ENCODE data around the gene SLC9A9.

DNA sequence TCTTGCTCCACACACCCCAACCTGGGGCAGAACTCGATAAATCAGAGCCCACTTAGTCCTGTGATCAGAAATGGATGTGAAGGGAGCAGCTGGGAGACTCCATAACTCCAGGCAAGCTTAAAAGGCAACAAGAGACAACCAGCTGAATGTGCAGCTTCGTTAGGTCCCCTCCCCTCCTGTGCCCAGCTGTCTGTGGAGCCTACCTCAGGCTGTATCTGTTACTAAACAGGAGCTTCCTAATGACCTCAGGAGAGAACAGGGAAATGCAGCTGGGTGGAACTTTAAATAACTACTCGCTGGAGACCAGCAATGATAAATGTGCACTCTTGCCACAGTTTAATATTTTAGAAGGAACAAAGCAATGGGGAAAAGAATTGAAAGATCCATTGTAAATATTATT is 25.9 kb downstream of the SLC9A9 start:
- TF ChIP-seq, protein P1, sequence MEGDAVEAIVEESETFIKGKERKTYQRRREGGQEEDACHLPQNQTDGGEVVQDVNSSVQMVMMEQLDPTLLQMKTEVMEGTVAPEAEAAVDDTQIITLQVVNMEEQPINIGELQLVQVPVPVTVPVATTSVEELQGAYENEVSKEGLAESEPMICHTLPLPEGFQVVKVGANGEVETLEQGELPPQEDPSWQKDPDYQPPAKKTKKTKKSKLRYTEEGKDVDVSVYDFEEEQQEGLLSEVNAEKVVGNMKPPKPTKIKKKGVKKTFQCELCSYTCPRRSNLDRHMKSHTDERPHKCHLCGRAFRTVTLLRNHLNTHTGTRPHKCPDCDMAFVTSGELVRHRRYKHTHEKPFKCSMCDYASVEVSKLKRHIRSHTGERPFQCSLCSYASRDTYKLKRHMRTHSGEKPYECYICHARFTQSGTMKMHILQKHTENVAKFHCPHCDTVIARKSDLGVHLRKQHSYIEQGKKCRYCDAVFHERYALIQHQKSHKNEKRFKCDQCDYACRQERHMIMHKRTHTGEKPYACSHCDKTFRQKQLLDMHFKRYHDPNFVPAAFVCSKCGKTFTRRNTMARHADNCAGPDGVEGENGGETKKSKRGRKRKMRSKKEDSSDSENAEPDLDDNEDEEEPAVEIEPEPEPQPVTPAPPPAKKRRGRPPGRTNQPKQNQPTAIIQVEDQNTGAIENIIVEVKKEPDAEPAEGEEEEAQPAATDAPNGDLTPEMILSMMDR (IDR thresholded peaks at IDR 0.05; ENCODE audit: low read depth, low read length): no peak
- no peak for TF ChIP-seq POLR2A (IDR thresholded peaks at IDR 0.05; ENCODE audit: extremely low read depth, insufficient read length)

All from NB4 (cell line).